Measurements from ENCODE around the gene E2F4.
A peak's percentile ranks its signal among the peaks of the same experiment; 100 is the strongest.

E2F4 gene

DNA sequence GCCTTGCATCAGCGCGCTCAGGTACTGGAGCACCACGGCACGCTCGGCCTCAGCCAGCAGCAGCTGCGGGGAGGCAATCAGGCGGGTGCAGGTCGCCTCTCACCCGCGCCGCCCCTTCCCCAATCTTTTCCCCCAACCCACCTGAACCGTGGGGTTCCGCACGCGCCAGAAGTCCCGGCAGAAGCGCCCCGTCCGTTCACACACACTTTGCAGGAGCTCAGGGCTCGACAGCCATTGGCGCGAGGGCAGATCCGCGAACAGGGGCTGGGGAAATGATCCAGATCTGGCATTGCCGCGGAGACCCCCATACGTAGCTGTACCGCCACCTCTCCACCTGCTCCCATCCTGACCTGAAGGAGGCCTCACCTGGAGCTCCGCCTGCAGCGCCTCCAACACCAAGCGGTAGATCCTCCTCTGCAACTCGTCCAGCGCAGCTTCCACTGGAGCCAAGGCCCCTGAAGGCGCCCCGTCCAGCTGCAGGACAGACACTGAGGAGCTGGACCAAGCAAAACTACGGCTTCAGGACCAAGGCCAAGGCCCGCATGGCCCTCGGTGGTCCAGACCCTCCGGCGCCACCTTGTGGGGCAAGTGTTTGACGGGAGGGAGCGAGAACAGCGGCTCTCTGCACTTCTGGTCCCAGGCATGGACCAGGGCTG, 6.8 kb upstream of the E2F4 start:
- no peaks in the 10 kb centered on the region for H3K9me3 Mint-ChIP-seq
- H3K27me3 Mint-ChIP-seq, result peaks cover 35% of the 10 kb centered on the region
- H3K4me1 Mint-ChIP-seq, result peaks cover 16% of the 10 kb centered on the region
- CTCF ChIA-PET, result interaction anchor here (0.9 to 4.9 kb wide), 27 partner anchors 9 to 289 kb away, joined by 3 to 43 read pairs (median 5); partner anchors contain the start of genes B3GNT9, ELMO3, FBXL8 and FHOD1
- H3K27ac Mint-ChIP-seq, result peak overlapping the region; percentile 50
- peaks cover 2% of the 10 kb centered on the region for H3K36me3 Mint-ChIP-seq
- DNase-seq, result peak; percentile 91
- peak overlapping the region; percentile 74 for H3K4me3 Mint-ChIP-seq

- Mint-ChIP-seq H3K4me1 (peaks cover 16% of the 10 kb centered on the region), H3K27ac (no peak overlapping the region), H3K4me3 (peak overlapping the region; percentile 74), H3K27me3 (peaks cover 35% of the 10 kb centered on the region), H3K9me3 (no peaks in the 10 kb centered on the region), H3K36me3 (peaks cover 2% of the 10 kb centered on the region)
- no peak for DNase-seq
- CTCF ChIA-PET, result interaction anchor here (0.9 to 4.9 kb wide), 22 partner anchors 9 to 290 kb away, joined by 3 to 43 read pairs (median 7); partner anchors contain the start of genes B3GNT9, ELMO3, FBXL8 and FHOD1
Observed at GRCh38 chr16:67185651-67186134, 6.3 kb upstream of the E2F4 start.

GRCh38 chr16:67186550-67186950, 5.4 kb upstream of the E2F4 start:
- CTCF ChIA-PET, result interaction anchor here (1.8 to 4.9 kb wide), 4 partner anchors 8 to 209 kb away, joined by 4 to 43 read pairs (median 16); partner anchors contain the start of gene ELMO3
- no peak for DNase-seq
- no peak overlapping the region for H3K4me3 Mint-ChIP-seq
- no peaks in the 10 kb centered on the region for H3K9me3 Mint-ChIP-seq
- H3K4me1 Mint-ChIP-seq, result peaks cover 19% of the 10 kb centered on the region
- peaks cover 2% of the 10 kb centered on the region for H3K36me3 Mint-ChIP-seq
- peaks cover 35% of the 10 kb centered on the region for H3K27me3 Mint-ChIP-seq
- H3K27ac Mint-ChIP-seq, result no peak overlapping the region

DNA sequence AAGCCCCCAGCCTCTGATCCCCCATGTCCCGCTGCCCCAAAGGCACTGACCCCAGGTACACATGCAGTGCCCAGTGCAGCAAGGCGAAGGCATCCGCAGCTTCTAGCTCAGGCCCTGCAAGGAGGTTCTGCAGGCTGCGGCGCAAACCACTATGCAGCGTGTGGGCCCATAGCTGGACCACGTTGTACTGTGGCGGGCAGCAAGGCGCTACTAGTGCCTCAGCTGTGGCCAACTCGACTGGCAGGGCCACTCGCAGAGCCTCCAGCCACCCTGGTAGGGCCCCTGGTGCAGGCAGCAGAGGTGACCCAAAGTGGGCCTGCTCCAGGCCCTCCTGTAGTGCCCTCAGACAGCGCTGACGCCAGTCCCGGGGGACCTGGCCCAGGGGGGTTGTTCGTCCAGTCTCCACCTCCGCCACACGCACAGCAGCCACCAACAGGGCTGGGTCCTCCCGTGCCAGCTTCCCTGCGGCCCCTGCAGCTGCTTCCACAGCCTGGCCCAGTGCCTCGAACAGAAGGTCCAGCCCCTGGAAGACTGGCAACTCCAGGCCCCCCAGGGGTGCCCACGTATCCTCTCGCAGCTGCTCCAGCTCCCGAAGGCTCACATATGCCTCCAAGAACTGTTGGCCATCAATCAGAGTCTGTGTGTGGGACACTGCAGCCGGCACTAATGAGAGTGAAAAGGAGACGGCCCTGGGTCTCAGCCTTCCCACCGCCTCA, 4.6 kb upstream of the E2F4 start:
- Mint-ChIP-seq H3K36me3 (peaks cover 2% of the 10 kb centered on the region), H3K4me1 (peaks cover 23% of the 10 kb centered on the region), H3K9me3 (no peaks in the 10 kb centered on the region), H3K27me3 (peaks cover 35% of the 10 kb centered on the region), H3K4me3 (no peak overlapping the region), H3K27ac (no peak overlapping the region)
- CTCF ChIA-PET, result interaction anchor here (1.1 to 4.9 kb wide), 5 partner anchors 10 to 210 kb away, joined by 4 to 43 read pairs (median 7); partner anchors contain the start of gene ELMO3
- DNase-seq, result no peak

DNA sequence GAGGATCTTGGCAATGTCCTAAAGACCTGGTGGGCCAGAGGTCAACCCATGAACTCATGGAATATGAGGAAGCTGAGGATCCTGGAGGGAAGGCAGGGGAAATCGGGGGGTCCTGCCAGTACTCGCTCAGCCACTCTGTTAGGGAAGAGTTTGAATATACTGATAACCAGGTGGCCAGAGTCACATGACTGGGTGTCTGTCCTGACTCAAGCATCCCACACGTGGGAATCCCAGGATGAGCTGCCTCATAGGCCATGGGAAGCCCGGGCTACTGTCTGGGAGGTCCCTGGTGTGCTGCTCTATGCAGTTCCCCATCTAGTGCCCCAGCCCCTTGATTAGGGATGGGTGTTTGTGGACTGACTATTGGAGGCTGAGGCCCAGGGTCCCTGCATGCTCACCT, 3.6 kb upstream of the E2F4 start:
- DNase-seq, result no peak
- Mint-ChIP-seq H3K4me1 (peaks cover 32% of the 10 kb centered on the region), H3K27me3 (peaks cover 35% of the 10 kb centered on the region), H3K4me3 (no peak overlapping the region), H3K36me3 (peaks cover 8% of the 10 kb centered on the region), H3K9me3 (no peaks in the 10 kb centered on the region), H3K27ac (no peak overlapping the region)
- CTCF ChIA-PET, result interaction anchor here (1.1 to 3.0 kb wide), 2 partner anchors 11 to 171 kb away, joined by 4 to 9 read pairs; no protein-coding TSS in a partner anchor

GRCh38 chr16:67188798-67189197, 3.2 kb upstream of the E2F4 start:
- Mint-ChIP-seq H3K36me3 (peaks cover 8% of the 10 kb centered on the region), H3K4me3 (no peak overlapping the region), H3K4me1 (peaks cover 37% of the 10 kb centered on the region), H3K9me3 (no peaks in the 10 kb centered on the region), H3K27ac (no peak overlapping the region), H3K27me3 (peaks cover 35% of the 10 kb centered on the region)
- DNase-seq, result no peak
- CTCF ChIA-PET, result interaction anchor here (0.6 to 3.0 kb wide), 3 partner anchors 55 to 211 kb away, joined by 3 to 9 read pairs (median 3); no protein-coding TSS in a partner anchor

DNA sequence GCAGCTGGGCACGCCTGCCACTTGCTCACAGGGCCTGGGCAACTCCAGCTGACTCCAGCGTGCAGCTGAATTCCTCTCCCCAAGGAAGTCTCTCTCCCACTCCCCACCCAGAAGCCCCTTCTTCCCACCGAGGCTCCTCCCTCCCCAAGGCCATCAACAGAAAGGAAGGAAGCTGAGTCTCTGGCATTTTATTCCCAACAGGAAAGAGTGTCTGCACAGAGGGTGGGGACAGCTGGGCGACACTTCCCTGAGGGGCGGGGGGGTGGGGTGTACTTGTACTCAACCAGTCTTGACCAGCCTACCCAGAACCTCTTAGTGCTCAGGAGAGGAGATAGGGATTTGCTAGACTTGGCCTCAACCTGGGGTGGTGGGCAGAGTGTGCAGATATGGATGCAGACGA, 1.9 kb upstream of the E2F4 start, which contains the start of gene EXOC3L1:
TSS of gene EXOC3L1 (minus strand) at position 96 of the 400 bp plus-strand sequence. CDS start 460 bp downstream, outside the sequence.
- no peak within 1 kb of the TSS for H3K4me3 Mint-ChIP-seq
- peaks cover 38% of the 10 kb centered on the region for H3K4me1 Mint-ChIP-seq
- no peaks in the 10 kb centered on the region for H3K9me3 Mint-ChIP-seq
- peaks cover 27% of the 10 kb centered on the region for H3K27me3 Mint-ChIP-seq
- H3K27ac Mint-ChIP-seq, result no peak within 1 kb of the TSS
- CTCF ChIA-PET, result interaction anchor here (0.6 to 3.0 kb wide), 5 partner anchors 8 to 253 kb away, joined by 3 to 9 read pairs (median 3); partner anchors contain the start of gene ELMO3
- peaks cover 20% of the 10 kb centered on the region for H3K36me3 Mint-ChIP-seq
- DNase-seq, result no peak

DNA sequence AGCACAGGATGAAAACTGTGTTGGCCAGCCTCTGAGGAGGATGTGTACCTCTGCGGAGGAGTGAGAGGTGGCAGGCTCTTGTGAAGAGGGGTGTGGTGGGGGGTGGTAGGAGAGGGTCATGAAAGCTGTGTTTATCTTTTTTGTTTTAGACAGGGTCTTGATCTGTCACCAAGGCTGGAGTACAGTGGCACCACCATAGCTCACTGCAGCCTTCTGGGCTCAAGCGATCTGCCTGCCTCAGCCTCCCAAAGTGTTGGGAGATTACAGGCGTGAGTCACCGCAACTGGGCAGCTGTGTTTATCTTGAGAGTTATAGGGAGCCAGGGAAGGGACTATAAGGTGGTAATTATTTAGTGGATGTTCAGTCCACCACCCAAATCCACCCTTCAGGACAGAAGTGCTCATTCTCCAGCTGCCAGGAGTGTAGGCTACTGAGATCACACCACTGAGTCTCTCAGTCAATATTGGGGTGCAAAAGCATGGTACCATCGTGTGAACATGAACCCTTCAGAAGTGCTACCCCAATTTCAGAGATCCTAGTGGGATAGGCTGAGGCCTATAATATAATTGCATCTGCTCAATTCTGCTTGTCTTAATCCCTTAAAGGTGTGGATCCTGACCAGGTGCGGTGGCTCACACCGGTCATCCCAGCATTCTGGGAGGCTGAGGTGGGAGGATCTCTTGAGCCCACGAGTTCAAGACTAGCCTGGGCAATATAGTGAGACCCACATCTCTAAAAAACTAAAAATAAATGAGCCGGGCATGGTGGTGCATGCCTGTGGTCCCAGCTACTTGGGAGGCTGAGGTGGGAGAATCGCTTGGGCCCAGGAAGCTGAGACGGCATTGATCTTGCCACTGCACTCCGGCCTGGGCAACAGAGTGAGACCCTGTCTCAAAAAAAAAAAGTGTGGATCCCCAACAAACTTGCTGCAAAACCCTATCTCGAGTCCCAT, 1.2 kb upstream of the E2F4 start:
- CTCF ChIA-PET, result interaction anchor here (1.7 to 3.0 kb wide), 3 partner anchors 8 to 173 kb away, joined by 3 to 9 read pairs (median 5); partner anchors contain the start of gene ELMO3
- H3K27ac Mint-ChIP-seq, result no peak overlapping the region
- DNase-seq, result no peak
- H3K4me1 Mint-ChIP-seq, result peaks cover 35% of the 10 kb centered on the region
- no peak overlapping the region for H3K4me3 Mint-ChIP-seq
- peaks cover 24% of the 10 kb centered on the region for H3K36me3 Mint-ChIP-seq
- no peaks in the 10 kb centered on the region for H3K9me3 Mint-ChIP-seq
- peaks cover 21% of the 10 kb centered on the region for H3K27me3 Mint-ChIP-seq

DNA sequence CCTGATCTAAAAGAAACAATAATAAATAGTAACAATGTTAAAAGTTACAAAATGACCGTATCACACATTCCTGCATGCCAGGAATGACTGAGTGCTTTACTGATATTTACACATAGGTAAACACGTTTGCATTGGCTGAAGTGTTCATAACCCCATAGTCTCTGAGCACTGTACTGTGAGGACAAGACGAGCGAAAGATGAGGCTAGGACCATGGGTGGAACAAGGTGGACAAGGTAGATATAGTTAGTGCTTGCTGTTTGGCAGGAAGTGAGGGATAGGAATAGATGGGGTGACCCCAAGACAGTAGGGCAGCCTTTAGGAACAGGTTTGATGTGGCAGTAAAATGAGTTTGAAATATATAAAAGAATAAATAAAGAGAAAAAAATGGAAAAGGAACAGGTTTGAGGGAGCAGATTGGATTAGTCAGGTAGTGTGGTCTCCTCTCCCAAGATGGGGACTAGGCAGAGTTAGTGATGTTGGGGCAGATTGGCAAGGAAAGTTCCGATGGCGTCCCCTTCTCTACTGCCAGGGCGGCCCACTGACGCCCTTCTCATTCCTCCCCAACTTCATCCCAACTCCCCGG, 452 bp upstream of the E2F4 start:
- Mint-ChIP-seq H3K9me3 (no peaks in the 10 kb centered on the region), H3K27ac (peak overlapping the region; percentile 78), H3K4me1 (peaks cover 41% of the 10 kb centered on the region), H3K27me3 (peaks cover 14% of the 10 kb centered on the region), H3K36me3 (peaks cover 32% of the 10 kb centered on the region), H3K4me3 (peak overlapping the region; percentile 81)
- no peak for DNase-seq
- CTCF ChIA-PET, result no interaction called here

DNA sequence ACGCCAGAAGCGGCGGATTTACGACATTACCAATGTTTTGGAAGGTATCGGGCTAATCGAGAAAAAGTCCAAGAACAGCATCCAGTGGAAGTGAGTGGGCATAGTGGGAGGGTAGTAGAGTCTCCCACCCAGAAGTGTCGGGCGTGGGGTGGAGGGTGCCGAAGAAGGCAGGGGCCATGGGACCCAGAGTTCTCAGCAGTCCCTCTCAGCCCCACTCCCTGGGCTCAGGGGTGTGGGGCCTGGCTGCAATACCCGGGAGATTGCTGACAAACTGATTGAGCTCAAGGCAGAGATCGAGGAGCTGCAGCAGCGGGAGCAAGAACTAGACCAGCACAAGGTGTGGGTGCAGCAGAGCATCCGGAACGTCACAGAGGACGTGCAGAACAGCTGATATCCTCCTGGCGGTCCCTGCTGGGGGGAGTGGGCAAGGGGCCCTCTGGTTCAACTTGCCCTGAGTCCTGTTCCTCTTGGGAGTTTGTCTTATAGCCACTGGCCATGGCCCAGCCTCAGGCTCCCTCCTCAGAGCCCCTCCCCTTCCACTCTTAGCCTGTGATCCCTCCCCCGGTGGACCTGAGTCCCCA, 916 bp downstream of the E2F4 start:
- Mint-ChIP-seq H3K27ac (peak overlapping the region; percentile 72), H3K9me3 (no peaks in the 10 kb centered on the region), H3K4me1 (peaks cover 45% of the 10 kb centered on the region), H3K4me3 (peak overlapping the region; percentile 81), H3K36me3 (peaks cover 39% of the 10 kb centered on the region), H3K27me3 (peaks cover 4% of the 10 kb centered on the region)
- DNase-seq, result no peak
- CTCF ChIA-PET, result interaction anchor here (1.1 to 1.4 kb wide), 3 partner anchors 30 to 56 kb away, joined by 3 to 4 read pairs (median 4); partner anchors contain the start of gene SLC9A5

GRCh38 chr16:67193536-67193935, 1.6 kb downstream of the E2F4 start:
- H3K4me1 Mint-ChIP-seq, result peaks cover 47% of the 10 kb centered on the region
- CTCF ChIA-PET, result interaction anchor here (0.9 to 1.4 kb wide), 3 partner anchors 8 to 30 kb away, joined by 3 to 4 read pairs (median 4); no protein-coding TSS in a partner anchor
- H3K4me3 Mint-ChIP-seq, result peak overlapping the region; percentile 81
- peaks cover 45% of the 10 kb centered on the region for H3K36me3 Mint-ChIP-seq
- no peak for DNase-seq
- H3K27me3 Mint-ChIP-seq, result peaks cover 4% of the 10 kb centered on the region
- H3K27ac Mint-ChIP-seq, result peak overlapping the region; percentile 68
- no peaks in the 10 kb centered on the region for H3K9me3 Mint-ChIP-seq

DNA sequence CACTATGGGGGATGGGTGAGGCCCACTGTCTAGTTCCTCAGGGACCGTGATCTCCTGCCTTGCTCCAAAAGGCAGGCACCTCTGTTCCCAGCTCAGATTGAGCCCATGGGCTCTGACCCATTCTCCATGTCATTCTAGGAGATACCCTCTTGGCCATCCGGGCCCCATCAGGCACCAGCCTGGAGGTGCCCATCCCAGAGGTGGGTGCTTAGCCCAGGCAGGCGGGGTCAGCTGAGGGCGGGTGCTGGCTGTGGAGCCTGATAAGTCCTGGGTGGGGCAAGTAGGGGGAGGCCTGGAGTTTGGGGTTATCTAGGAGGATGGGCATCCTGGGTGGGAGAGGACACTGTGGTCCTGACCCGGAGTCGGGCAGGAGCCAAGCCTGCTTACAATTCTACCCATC, 2.3 kb downstream of the E2F4 start:
- CTCF ChIA-PET, result interaction anchor here (0.8 to 1.2 kb wide), 4 partner anchors 9 to 33 kb away, joined by 3 to 4 read pairs (median 3); partner anchors contain the start of genes NOL3 and TMEM208
- DNase-seq, result no peak
- Mint-ChIP-seq H3K36me3 (peaks cover 46% of the 10 kb centered on the region), H3K27ac (no peak overlapping the region), H3K4me3 (peak overlapping the region; percentile 81), H3K27me3 (peaks cover 4% of the 10 kb centered on the region), H3K4me1 (peaks cover 47% of the 10 kb centered on the region), H3K9me3 (no peaks in the 10 kb centered on the region)

Data from activated naive CD4-positive, alpha-beta T cell treated with anti-CD3 and anti-CD28 coated beads, Interleukin-2, amount 10 ng/mL, durations not matched to agents 7 days and 5 days (primary cell).